B cell (primary cell): ENCODE data around the gene RNASET2. TPM values are rescaled to one million over a fixed set of nuclear protein-coding genes. Genes with fewer than 3 reads are reported as not detected.
A peak's percentile ranks its signal among the peaks of the same experiment; 100 is the strongest.

Source experiments
- ATAC-seq: fragments of 200-7000 bp; cut with Tn5 transposase; one replicate; pipeline ENCODE4 v1.10.0; 2021; ENCODE audit warnings: low read depth, mild to moderate bottlenecking, moderate number of reproducible peaks, moderate library complexity
- CTCF ChIA-PET: fragments of 350-600 bp; sonication (Branson Sonifier 250); formaldehyde crosslinking; loops from one replicate; lab custom pipeline; 2021; ENCODE audit warnings: antibody characterized with exemption, inconsistent platforms; lab: Charles Lee
- POLR2A ChIA-PET: fragments of 350-600 bp; sonication (Branson Sonifier 250); formaldehyde crosslinking; loops from one replicate; lab custom pipeline; 2021; ENCODE audit warnings: antibody characterized with exemption; lab: Charles Lee
- DNase-seq: peaks from one replicate; pipeline ENCODE4 v3.0.0; 2013
- H2AFZ ChIP-seq: 2 replicates; pipeline ENCODE4 v1.6.1; 2012; ENCODE audit warnings: mild to moderate bottlenecking, low read depth, low read length; ENCODE audit not compliant: insufficient read depth, poor library complexity, severe bottlenecking
- H3K27ac ChIP-seq, 2 donors: 1 replicate in 1 of 2; 2 replicates in 1 of 2; pipeline ENCODE4 v1.5.1; 2012 to 2013; ENCODE audit warnings: low read length in 2 of 2, mild to moderate bottlenecking in 2 of 2, moderate library complexity in 1 of 2
- H3K27me3 ChIP-seq, 4 experiments: fragments of 200-600 bp in 1 of 4; sonication (generic) in 1 of 4; replicated peaks in 1 of 4; 1 replicate in 2 of 4; 2 replicates in 2 of 4; pipeline versions ENCODE4 v1.6.1 to v1.7.0; 2013 to 2016; ENCODE audit warnings: low read length in 3 of 4, mild to moderate bottlenecking in 2 of 4, mixed read lengths in 1 of 4, moderate library complexity in 1 of 4; ENCODE audit not compliant: insufficient read depth in 4 of 4, control insufficient read depth in 3 of 4; ENCODE audit errors: control extremely low read depth in 1 of 4
- H3K36me3 ChIP-seq, 2 experiments: replicated peaks in 1 of 2; 1 replicate in 1 of 2; 2 replicates in 1 of 2; pipeline versions ENCODE4 v1.6.1 to v1.7.1; 2013; ENCODE audit warnings: low read length in 1 of 2; ENCODE audit not compliant: insufficient read depth in 2 of 2, control insufficient read depth in 1 of 2; ENCODE audit errors: control extremely low read depth in 1 of 2, extremely low read depth in 1 of 2
- H3K4me1 ChIP-seq, 2 donors: fragments of 200-600 bp in 1 of 2; sonication (generic) in 1 of 2; 1 replicate in 1 of 2; 2 replicates in 1 of 2; pipeline versions ENCODE4 v1.5.1 to v1.6.1; 2013 to 2017; ENCODE audit warnings: low read length in 2 of 2; ENCODE audit not compliant: control insufficient read depth in 2 of 2, insufficient read depth in 2 of 2
- H3K4me2 ChIP-seq: replicated peaks from 2 replicates; pipeline ENCODE3; 2012; ENCODE audit warnings: mild to moderate bottlenecking, low read depth, low read length; ENCODE audit not compliant: poor library complexity, severe bottlenecking
- H3K4me3 ChIP-seq, 5 experiments: fragments of 200-600 bp in 1 of 5; sonication (generic) in 1 of 5; 1 replicate in 3 of 5; 2 replicates in 2 of 5; pipeline versions ENCODE4 v1.5.1 to v1.7.0; 2011 to 2016; ENCODE audit warnings: low read length in 4 of 5, mild to moderate bottlenecking in 4 of 5, low read depth in 2 of 5, control low read depth in 1 of 5, moderate library complexity in 1 of 5; ENCODE audit not compliant: insufficient read depth in 1 of 5; ENCODE audit errors: control extremely low read depth in 1 of 5, extremely low read depth in 1 of 5
- H3K79me2 ChIP-seq: fragments of 200-600 bp; sonication (generic); one replicate; pipeline ENCODE4 v1.6.0; 2016; ENCODE audit warnings: low read length; ENCODE audit not compliant: control insufficient read depth, insufficient read depth
- H3K9ac ChIP-seq: fragments of 200-600 bp; sonication (generic); 2 replicates; pipeline ENCODE4 v1.6.1; 2017; ENCODE audit warnings: mild to moderate bottlenecking, low read length, moderate library complexity
- H3K9me3 ChIP-seq, 3 donors: one replicate each; pipeline versions ENCODE4 v1.6.1 to v1.7.1; 2013; ENCODE audit warnings: low read length in 2 of 3; ENCODE audit not compliant: control insufficient read depth in 2 of 3, insufficient read depth in 1 of 3; ENCODE audit errors: control extremely low read depth in 1 of 3
- H4K20me1 ChIP-seq: 2 replicates; pipeline ENCODE4 v1.6.0; 2012; ENCODE audit warnings: mild to moderate bottlenecking, low read length; ENCODE audit not compliant: insufficient read depth, control insufficient read depth, poor library complexity, severe bottlenecking
- H3K27ac Mint-ChIP-seq: one replicate; pipeline ENCODE4 v1.8.0; 2021; ENCODE audit warnings: mixed read lengths
- H3K27me3 Mint-ChIP-seq: one replicate; pipeline ENCODE4 v1.8.0; 2021; ENCODE audit warnings: mixed read lengths
- H3K4me1 Mint-ChIP-seq: one replicate; pipeline ENCODE4 v1.8.0; 2021; ENCODE audit warnings: mixed read lengths
- H3K4me3 Mint-ChIP-seq: one replicate; pipeline ENCODE4 v1.8.0; 2021; ENCODE audit warnings: mixed read lengths
- H3K9me3 Mint-ChIP-seq: one replicate; pipeline ENCODE4 v1.8.0; 2022; ENCODE audit warnings: mixed read lengths; ENCODE audit not compliant: insufficient read depth
- EZH2 ChIP-seq: IDR thresholded peaks from 2 replicates; pipeline ENCODE4 v1.6.1; 2012; ENCODE audit warnings: borderline replicate concordance, low read depth, mild to moderate bottlenecking, moderate library complexity, low read length; ENCODE audit not compliant: insufficient read depth, poor library complexity, severe bottlenecking
- WGBS: methylation state at CpG from one replicate; pipeline ENCODE4 v1.1.5; 2013; ENCODE audit warnings: missing lambda C conversion rate; ENCODE audit not compliant: insufficient coverage; 5-methylcytosine and 5-hydroxymethylcytosine counted together
- intact Hi-C: fragments of 100-400 bp; cut with micrococcal nuclease; formaldehyde crosslinking; loops from one replicate; pipeline ENCODE4 v1.10.0; 2022
- polyA plus RNA-seq: library from polyadenylated mRNA; depleted of rRNA; stranded (reverse); fragments of >200 nt; gene quantifications from 2 replicates; pipeline ENCODE4 v1.2.3, GENCODE V29; 2012
- total RNA-seq, 2 donors: library from RNA; stranded (reverse); fragments of 120-200 nt in 1 of 2; gene quantifications; 1 replicate in 1 of 2; 2 replicates in 1 of 2; pipeline versions ENCODE4 v1.2.3 to v1.2.4, GENCODE V29; 2013 to 2022
- TF ChIP-seq, protein P1 (sequence below): fragments of 200-600 bp; IDR thresholded peaks from one replicate; pipeline ENCODE4 v1.8.0; 2022; ENCODE audit warnings: antibody characterized with exemption, mild to moderate bottlenecking

The RNASET2 gene
- total and polyA plus RNA-seq, 2 donors (not counting 1 experiment from before 2014, with no cell fraction given), result 293 to 330 TPM

DNA sequence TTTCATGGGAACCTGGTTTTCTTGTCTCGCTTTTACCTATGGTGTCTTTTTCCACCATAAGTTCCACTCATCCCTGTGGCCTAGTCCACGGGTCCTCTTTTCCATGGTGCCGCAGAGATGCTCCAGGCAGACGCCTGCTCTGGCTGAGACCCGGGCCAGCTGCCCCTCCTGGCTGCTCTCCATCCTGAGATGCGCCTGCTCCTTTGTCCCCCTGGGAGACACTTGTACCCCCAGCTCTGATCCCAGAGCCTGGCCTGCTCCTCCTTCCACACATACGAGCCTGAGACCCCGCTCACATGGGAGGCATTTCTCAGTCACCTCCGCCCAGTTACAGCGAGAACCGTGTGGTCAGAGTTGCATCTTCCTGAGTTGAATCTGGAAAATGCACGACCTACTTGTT is 29.6 kb downstream of the RNASET2 start:
- H3K9me3 Mint-ChIP-seq, result no peaks in the 10 kb centered on the region
- Histone ChIP-seq H2AFZ (no peak overlapping the region), H3K27ac (no peak overlapping the region), H3K4me2 (no peak overlapping the region), H3K4me3 (no peak overlapping the region), H4K20me1 (peaks cover 41% of the 10 kb centered on the region), H3K9me3 (no peaks in the 10 kb centered on the region), H3K27me3 (no peaks in the 10 kb centered on the region), H3K36me3 (peaks cover 4 to 52% of the 10 kb centered on the region in 2 experiments), H3K9ac (no peak overlapping the region), H3K79me2 (peaks cover 22% of the 10 kb centered on the region), H3K4me1 (peaks cover 21 to 29% of the 10 kb centered on the region in 2 donors)
- H3K27ac Mint-ChIP-seq, result no peak overlapping the region
- intact Hi-C loops, result no loop called here
- ChIA-PET CTCF (no interaction called here), POLR2A (no interaction called here)
- TF ChIP-seq EZH2, result no peak
- TF ChIP-seq, protein P1, sequence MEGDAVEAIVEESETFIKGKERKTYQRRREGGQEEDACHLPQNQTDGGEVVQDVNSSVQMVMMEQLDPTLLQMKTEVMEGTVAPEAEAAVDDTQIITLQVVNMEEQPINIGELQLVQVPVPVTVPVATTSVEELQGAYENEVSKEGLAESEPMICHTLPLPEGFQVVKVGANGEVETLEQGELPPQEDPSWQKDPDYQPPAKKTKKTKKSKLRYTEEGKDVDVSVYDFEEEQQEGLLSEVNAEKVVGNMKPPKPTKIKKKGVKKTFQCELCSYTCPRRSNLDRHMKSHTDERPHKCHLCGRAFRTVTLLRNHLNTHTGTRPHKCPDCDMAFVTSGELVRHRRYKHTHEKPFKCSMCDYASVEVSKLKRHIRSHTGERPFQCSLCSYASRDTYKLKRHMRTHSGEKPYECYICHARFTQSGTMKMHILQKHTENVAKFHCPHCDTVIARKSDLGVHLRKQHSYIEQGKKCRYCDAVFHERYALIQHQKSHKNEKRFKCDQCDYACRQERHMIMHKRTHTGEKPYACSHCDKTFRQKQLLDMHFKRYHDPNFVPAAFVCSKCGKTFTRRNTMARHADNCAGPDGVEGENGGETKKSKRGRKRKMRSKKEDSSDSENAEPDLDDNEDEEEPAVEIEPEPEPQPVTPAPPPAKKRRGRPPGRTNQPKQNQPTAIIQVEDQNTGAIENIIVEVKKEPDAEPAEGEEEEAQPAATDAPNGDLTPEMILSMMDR, result no peak
- H3K4me3 Mint-ChIP-seq, result no peak overlapping the region
- no peak for DNase-seq
- no peak for ATAC-seq
- no peaks in the 10 kb centered on the region for H3K27me3 Mint-ChIP-seq
- whole genome bisulfite sequencing, result 97% methylated on average over 10 of the region's 12 CpGs
- H3K4me1 Mint-ChIP-seq, result peaks cover 40% of the 10 kb centered on the region

DNA sequence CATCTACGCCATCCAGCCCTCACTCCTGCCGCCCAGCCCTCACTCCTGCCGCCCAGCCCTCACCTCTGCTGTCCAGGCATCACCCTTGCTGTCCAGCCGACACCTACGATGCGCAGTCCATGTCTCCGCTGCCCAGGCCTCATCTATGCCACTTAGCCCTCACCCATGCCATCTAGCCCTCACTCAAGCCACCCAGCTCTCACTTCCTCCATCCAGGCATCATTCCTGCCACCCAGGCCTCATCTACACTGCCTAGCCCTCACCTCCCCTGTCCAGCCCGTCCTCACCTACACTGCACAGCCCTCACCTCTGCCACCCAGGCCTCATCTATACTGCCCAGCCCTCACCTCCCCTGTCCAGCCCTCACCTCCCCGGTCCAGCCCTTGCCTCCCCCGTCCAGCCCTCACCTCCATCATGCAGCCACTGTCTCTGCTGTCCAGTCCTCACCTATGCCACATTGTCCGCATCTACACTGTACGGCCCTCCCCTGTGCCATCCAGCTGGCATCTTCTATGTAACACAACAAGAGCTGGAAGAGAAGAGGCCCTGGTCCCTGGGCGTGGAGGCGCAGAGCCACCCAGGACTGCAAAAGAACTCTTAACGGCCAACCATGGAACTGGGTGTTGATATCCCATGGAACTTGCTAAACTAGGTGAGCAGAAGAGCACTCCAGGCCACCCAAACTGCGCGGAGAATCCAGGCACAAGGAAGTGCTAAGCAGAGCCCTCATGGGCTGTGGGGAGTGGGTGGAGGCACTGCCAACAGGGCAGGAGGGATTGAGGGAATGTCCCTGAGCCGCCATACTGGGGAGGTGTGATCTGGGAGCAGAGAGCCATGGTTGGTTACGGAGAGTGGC is 31.0 kb downstream of the RNASET2 start:
- Histone ChIP-seq H3K27ac (peak overlapping the region in 1 of 2 donors; percentile 43), H3K9me3 (no peaks in the 10 kb centered on the region), H3K4me1 (peaks cover 16% of the 10 kb centered on the region in 2 donors), H3K36me3 (peaks cover 2 to 41% of the 10 kb centered on the region in 2 experiments), H3K79me2 (peaks cover 14% of the 10 kb centered on the region), H4K20me1 (peaks cover 28% of the 10 kb centered on the region), H3K27me3 (no peaks in the 10 kb centered on the region), H3K4me2 (no peak overlapping the region), H2AFZ (no peak overlapping the region), H3K4me3 (no peak overlapping the region), H3K9ac (no peak overlapping the region)
- 96% methylated on average over 19 of the region's 19 CpGs for WGBS
- no peak for ATAC-seq
- Mint-ChIP-seq H3K4me1 (peaks cover 27% of the 10 kb centered on the region), H3K9me3 (no peaks in the 10 kb centered on the region), H3K27ac (peak overlapping the region; percentile 82), H3K4me3 (no peak overlapping the region), H3K27me3 (no peaks in the 10 kb centered on the region)
- no peak for TF ChIP-seq EZH2
- TF ChIP-seq, protein P1, result no peak
- ChIA-PET POLR2A (interaction anchor here (0.7 kb wide), 1 partner anchor 123 kb away, joined by 3 read pairs; no protein-coding TSS in a partner anchor), CTCF (no interaction called here)
- DNase-seq, result no peak
- intact Hi-C loops, result no loop called here
